ENCODE data around the gene FAM181A. TPM values are rescaled to one million over a fixed set of nuclear protein-coding genes. Genes with fewer than 3 reads are reported as not detected.

Gene FAM181A
- polyA plus RNA-seq, 1 donor from 2014 or later, result 0.43 TPM

- TF ChIP-seq REST (IDR thresholded peaks at IDR 0.05; ENCODE audit: borderline replicate concordance) (no peak), RAD21 (conservative IDR thresholded peaks at IDR 0.05) (no peak), SMC3 (conservative IDR thresholded peaks at IDR 0.05; ENCODE audit: poor library complexity) (no peak)
These were observed 50.0 kb downstream of the FAM181A start (continued) for GRCh38 chr14:93977171-93977570.

- no peak overlapping the region for H3K27ac ChIP-seq (ENCODE audit: low read length)
- no peaks in the 10 kb centered on the region for H3K79me2 ChIP-seq (replicated peaks; ENCODE audit: insufficient read depth, low read length)
- no peaks in the 10 kb centered on the region for H3K9me3 ChIP-seq (ENCODE audit: low read length)
- H3F3A ChIP-seq (ENCODE audit: insufficient read depth, low read length, poor library complexity, severe bottlenecking), result no peaks in the 10 kb centered on the region
- H3K4me3 ChIP-seq (ENCODE audit: low read length), result no peak overlapping the region
- no peak overlapping the region for H3K9ac ChIP-seq (ENCODE audit: low read length)
- H2AFZ ChIP-seq (ENCODE audit: low read depth, low read length), result no peak overlapping the region
- H3K36me3 ChIP-seq (ENCODE audit: insufficient read depth, low read length), result no peaks in the 10 kb centered on the region
- H4K20me1 ChIP-seq (ENCODE audit: insufficient read depth), result no peaks in the 10 kb centered on the region
- no peaks in the 10 kb centered on the region for H3K9me2 ChIP-seq (ENCODE audit: insufficient read depth, low read length)
- no peaks in the 10 kb centered on the region for H3K27me3 ChIP-seq (ENCODE audit: insufficient read depth, low read depth, low read length)
- TF ChIP-seq EP300 (conservative IDR thresholded peaks at IDR 0.05; ENCODE audit: poor library complexity, severe bottlenecking), result no peak
- no peak for TF ChIP-seq POLR2AphosphoS5 (IDR thresholded peaks at IDR 0.05)
- TF ChIP-seq TAF1 (IDR thresholded peaks at IDR 0.05; ENCODE audit: low read depth), result no peak
- TF ChIP-seq REST (IDR thresholded peaks at IDR 0.05; ENCODE audit: borderline replicate concordance), result no peak
- TF ChIP-seq MXI1 (conservative IDR thresholded peaks at IDR 0.05; ENCODE audit: poor library complexity, severe bottlenecking), result no peak
- TF ChIP-seq SMC3 (conservative IDR thresholded peaks at IDR 0.05; ENCODE audit: poor library complexity), result no peak
- no peak for TF ChIP-seq RAD21 (conservative IDR thresholded peaks at IDR 0.05)
- TF ChIP-seq CTCF (IDR thresholded peaks at IDR 0.05; ENCODE audit: poor library complexity, severe bottlenecking), result no peak
- no peak overlapping the region for H3K4me2 ChIP-seq (ENCODE audit: low read length)
These were observed 50.8 kb downstream of the FAM181A start for GRCh38 chr14:93977790-93978581.
